OCI-LY7 (cell line): Measurements from ENCODE around the gene RPS6KA2. TPM values are rescaled to one million over a fixed set of nuclear protein-coding genes. Genes with fewer than 3 reads are reported as not detected.
"Not testable (repeated sequence)": the region's sequence is repeated elsewhere in the genome, so short reads cannot be mapped to it uniquely, and the experiment has no call there.

Experiments used
- BruUV-seq: library from RNA; stranded (reverse); fragments of 400-500 nt; replicated peaks from 2 replicates; lab custom pipeline; 2021; lab: Mats Ljungman, UMichigan
- CTCF ChIA-PET: fragments of 300-600 bp; sonication (Branson Sonifier 250); formaldehyde crosslinking; loops from one replicate; lab custom pipeline; 2022; ENCODE audit warnings: antibody characterized with exemption; ENCODE audit not compliant: unreplicated experiment; lab: Charles Lee
- POLR2A ChIA-PET: fragments of 300-600 bp; sonication (Branson Sonifier 250); formaldehyde crosslinking; loops from one replicate; lab custom pipeline; 2022; ENCODE audit warnings: antibody characterized with exemption; lab: Charles Lee
- DNase-seq: peaks from one replicate; pipeline ENCODE4 v3.0.0-alpha.2; 2015; ENCODE audit warnings: low spot score
- H2AFZ ChIP-seq: fragments of 200-600 bp; sonication (generic), shearing (Covaris generic); 2 replicates; pipeline ENCODE4 v1.6.1; 2014; ENCODE audit warnings: mild to moderate bottlenecking, antibody characterized with exemption, low read length, moderate library complexity
- H3K27ac ChIP-seq: fragments of 200-600 bp; sonication (generic); 2 replicates; pipeline ENCODE4 v1.5.1; 2014; ENCODE audit warnings: mixed run types, low read depth, mild to moderate bottlenecking, moderate library complexity, low read length, inconsistent platforms; ENCODE audit not compliant: poor library complexity, severe bottlenecking
- H3K36me3 ChIP-seq: fragments of 200-600 bp; sonication (generic); 2 replicates; pipeline ENCODE4 v1.6.1; 2014; ENCODE audit warnings: mild to moderate bottlenecking, antibody characterized with exemption, low read length, moderate library complexity, mixed read lengths; ENCODE audit not compliant: insufficient read depth
- H3K4me1 ChIP-seq: fragments of 200-600 bp; sonication (generic); 2 replicates; pipeline ENCODE4 v1.5.1; 2014; ENCODE audit warnings: mild to moderate bottlenecking, low read length; ENCODE audit not compliant: insufficient read depth, poor library complexity, severe bottlenecking
- H3K4me2 ChIP-seq: fragments of 200-600 bp; sonication (generic); 2 replicates; pipeline ENCODE4 v1.6.1; 2014; ENCODE audit warnings: mild to moderate bottlenecking, low read length
- H3K4me3 ChIP-seq: fragments of 200-600 bp; sonication (generic); 2 replicates; pipeline ENCODE4 v1.5.1; 2014; ENCODE audit warnings: mild to moderate bottlenecking, low read depth, low read length; ENCODE audit not compliant: poor library complexity, severe bottlenecking
- H3K79me2 ChIP-seq: fragments of 200-600 bp; sonication (generic); 2 replicates; pipeline ENCODE4 v1.6.1; 2016; ENCODE audit warnings: low read depth, mild to moderate bottlenecking, low read length, moderate library complexity, mixed read lengths; ENCODE audit not compliant: insufficient read depth
- H3K9me2 ChIP-seq: fragments of 200-600 bp; sonication (generic); 2 replicates; pipeline ENCODE4 v1.6.1; 2016; ENCODE audit warnings: mild to moderate bottlenecking, low read length, mixed read lengths; ENCODE audit not compliant: insufficient read depth
- H3K9me3 ChIP-seq: fragments of 200-600 bp; sonication (generic); 2 replicates; pipeline ENCODE4 v1.6.1; 2014; ENCODE audit warnings: mild to moderate bottlenecking, mixed run types, low read length, mixed read lengths
- H4K20me1 ChIP-seq: fragments of 200-600 bp; sonication (generic); 2 replicates; pipeline ENCODE4 v1.6.1; 2014; ENCODE audit warnings: mild to moderate bottlenecking, antibody characterized with exemption, low read length, moderate library complexity, mixed read lengths; ENCODE audit not compliant: insufficient read depth
- EZH2phosphoT487 ChIP-seq: fragments of 200-600 bp; sonication (generic); IDR thresholded peaks from 2 replicates; pipeline ENCODE4 v1.6.1; 2018; ENCODE audit warnings: low read depth, borderline replicate concordance, mild to moderate bottlenecking, mixed run types, antibody characterized with exemption, low read length, moderate library complexity, mixed read lengths
- intact Hi-C: fragments of 100-400 bp; cut with micrococcal nuclease; formaldehyde crosslinking; loops from one replicate; pipeline ENCODE4 v1.10.0; 2022; ENCODE audit not compliant: unreplicated experiment
- total RNA-seq, 2 experiments: library from RNA; depleted of rRNA in 1 of 2; stranded (reverse); fragments of >200 nt in 1 of 2; shearing (Covaris generic) in 1 of 2; gene quantifications; 2 replicates each; pipeline ENCODE4 v1.2.3, GENCODE V29; 2014 to 2022
- TF ChIP-seq, protein P1 (sequence below): fragments of 200-600 bp; sonication (generic); conservative IDR thresholded peaks from 2 replicates; pipeline ENCODE4 v1.5.1; 2014; ENCODE audit warnings: mild to moderate bottlenecking, antibody characterized with exemption, low read length, moderate library complexity, mixed read lengths

RPS6KA2 gene
- total RNA-seq, 2 experiments from 2014 or later: 0.69 to 1.9 TPM

DNA sequence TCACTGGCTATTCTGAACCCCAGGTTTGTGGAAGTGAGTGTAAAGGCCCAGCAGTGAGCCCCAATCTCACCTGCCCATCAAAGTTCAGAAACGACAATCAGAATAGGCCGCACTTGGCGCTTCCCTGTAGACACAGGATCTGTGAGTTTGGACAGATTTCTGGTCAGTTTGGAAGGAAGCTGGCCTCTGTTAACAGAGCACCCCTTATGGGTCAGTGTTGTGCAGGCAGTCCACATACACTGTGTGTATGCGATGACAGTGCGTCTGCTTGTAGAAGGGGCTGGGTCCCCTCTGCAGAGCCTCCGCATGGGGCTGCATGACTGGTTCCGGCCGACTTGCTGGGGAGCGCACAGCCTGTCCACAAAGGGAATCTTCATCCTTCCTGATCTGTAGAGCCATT is 240.9 kb downstream of the RPS6KA2 start:
- Histone ChIP-seq H2AFZ (no peak overlapping the region), H3K36me3 (no peaks in the 10 kb centered on the region), H4K20me1 (0 out of 2 replicates have a peak, but pooled peaks cover 4% of the 10 kb centered on the region), H3K4me2 (no peak overlapping the region), H3K9me3 (no peaks in the 10 kb centered on the region), H3K9me2 (no peaks in the 10 kb centered on the region), H3K79me2 (peaks cover 12% of the 10 kb centered on the region; the same call in 1 of the 2 replicates), H3K4me1 (peaks cover 9% of the 10 kb centered on the region), H3K27ac (no peak overlapping the region), H3K4me3 (no peak overlapping the region)
- TF ChIP-seq, protein P1, sequence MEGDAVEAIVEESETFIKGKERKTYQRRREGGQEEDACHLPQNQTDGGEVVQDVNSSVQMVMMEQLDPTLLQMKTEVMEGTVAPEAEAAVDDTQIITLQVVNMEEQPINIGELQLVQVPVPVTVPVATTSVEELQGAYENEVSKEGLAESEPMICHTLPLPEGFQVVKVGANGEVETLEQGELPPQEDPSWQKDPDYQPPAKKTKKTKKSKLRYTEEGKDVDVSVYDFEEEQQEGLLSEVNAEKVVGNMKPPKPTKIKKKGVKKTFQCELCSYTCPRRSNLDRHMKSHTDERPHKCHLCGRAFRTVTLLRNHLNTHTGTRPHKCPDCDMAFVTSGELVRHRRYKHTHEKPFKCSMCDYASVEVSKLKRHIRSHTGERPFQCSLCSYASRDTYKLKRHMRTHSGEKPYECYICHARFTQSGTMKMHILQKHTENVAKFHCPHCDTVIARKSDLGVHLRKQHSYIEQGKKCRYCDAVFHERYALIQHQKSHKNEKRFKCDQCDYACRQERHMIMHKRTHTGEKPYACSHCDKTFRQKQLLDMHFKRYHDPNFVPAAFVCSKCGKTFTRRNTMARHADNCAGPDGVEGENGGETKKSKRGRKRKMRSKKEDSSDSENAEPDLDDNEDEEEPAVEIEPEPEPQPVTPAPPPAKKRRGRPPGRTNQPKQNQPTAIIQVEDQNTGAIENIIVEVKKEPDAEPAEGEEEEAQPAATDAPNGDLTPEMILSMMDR: no peak
- TF ChIP-seq EZH2phosphoT487: no peak
- intact Hi-C loops: no loop called here
- no TSS peak for BruUV-seq
- POLR2A ChIA-PET: no interaction called here
- CTCF ChIA-PET: no interaction called here
- DNase-seq: no peak

DNA sequence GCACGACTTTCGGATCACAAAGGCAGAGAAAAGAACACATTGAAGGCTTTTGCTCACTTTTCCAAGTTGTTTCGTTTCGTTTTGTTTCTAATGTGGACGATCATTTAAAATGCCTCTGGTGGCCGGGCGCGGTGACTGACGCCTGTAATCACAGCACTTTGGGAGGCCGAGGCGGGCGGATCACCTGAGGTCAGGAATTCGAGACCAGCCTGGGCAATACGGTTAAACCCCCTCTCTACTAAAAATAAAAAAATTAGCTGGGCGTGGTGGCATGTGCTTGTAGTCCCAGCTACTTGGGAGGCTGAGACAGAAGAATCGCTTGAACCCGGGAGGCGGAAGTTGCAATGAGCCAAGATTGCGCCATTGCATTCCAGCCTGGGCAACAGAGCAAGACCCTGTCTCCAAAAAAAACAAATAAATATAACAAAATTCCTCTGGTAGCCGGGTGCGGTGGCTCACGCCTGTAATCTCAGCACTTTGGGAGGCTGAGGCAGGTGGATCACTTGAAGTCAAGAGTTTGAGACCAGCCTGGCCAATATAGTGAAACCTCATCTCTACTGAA is 243.2 kb downstream of the RPS6KA2 start:
- Histone ChIP-seq H2AFZ (peak overlapping the region; percentile 48), H3K27ac (peak overlapping the region; percentile 62), H3K4me2 (peak overlapping the region; percentile 72), H3K4me1 (peaks cover 12% of the 10 kb centered on the region), H3K79me2 (peaks cover 16% of the 10 kb centered on the region; the same call in 1 of the 2 replicates), H3K4me3 (peak overlapping the region; percentile 85)
- DNase-seq: peak; percentile 59
- intact Hi-C loops: loop anchor here (1.0 to 5.0 kb wide), 4 partner anchors 41 to 227 kb away; no protein-coding TSS in a partner anchor
- POLR2A ChIA-PET, H4K20me1 ChIP-seq, H3K9me2 ChIP-seq, H3K36me3 ChIP-seq, BruUV-seq, H3K9me3 ChIP-seq: not testable (repeated sequence)
- CTCF ChIA-PET: interaction anchor here (1.0 kb wide), 1 partner anchor 98 kb away, joined by 3 read pairs; no protein-coding TSS in a partner anchor

DNA sequence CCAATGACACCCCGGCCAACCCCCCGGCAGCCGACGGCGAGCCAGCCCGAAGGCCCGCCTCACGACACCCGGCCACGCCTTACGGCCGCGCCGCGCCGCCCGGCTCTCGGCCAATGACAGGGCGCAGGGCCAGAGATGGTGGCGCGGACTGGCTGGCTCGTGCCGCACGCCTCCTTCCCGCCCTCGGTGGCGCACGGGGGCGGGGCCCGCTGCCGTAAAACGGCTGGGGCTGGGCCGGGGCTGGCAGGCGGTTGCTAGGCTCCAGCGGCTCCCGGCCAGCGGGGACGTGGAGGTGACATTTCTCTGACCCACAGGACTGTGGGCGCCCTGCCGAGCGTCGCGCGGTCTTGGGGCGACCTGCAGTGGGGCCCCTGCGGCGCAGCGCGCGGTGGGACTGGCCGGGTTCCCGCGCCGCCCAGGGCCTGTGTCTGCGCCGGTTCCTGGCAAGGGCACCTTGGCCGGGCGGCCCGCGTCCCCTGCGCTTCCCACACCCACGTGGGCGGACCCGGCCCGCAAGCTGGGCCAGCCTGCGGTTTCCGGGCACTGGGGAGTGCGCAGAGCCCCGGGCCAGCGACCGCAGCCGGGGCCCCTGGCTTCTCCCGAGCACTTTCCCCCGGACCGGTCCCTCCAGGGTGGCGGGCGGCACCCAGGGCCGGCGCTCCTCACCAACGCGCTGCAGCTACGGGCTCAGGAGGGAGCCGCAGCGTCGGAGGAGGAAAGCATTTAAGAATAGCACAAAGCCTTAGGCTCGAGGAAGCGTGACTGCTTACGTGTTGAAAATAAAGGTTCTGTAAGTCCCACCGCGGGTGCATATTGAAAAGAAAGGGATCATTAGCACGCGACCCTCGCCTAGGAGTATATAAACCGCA is 243.9 kb downstream of the RPS6KA2 start, which contains the start of gene MPC1:
MPC1 (minus strand) TSS at position 8 of the 869 bp plus-strand sequence. CDS start 64 bp downstream, outside the sequence.
- H3K9me2 ChIP-seq: no peaks in the 10 kb centered on the region
- TF ChIP-seq EZH2phosphoT487: no peak
- TF ChIP-seq, protein P1: no peak
- H3K27ac ChIP-seq: peak within 1 kb of the TSS; percentile 62
- H4K20me1 ChIP-seq: 0 out of 2 replicates have a peak, but pooled peaks cover 4% of the 10 kb centered on the region
- no peaks in the 10 kb centered on the region for H3K36me3 ChIP-seq
- ChIA-PET POLR2A (no interaction called here), CTCF (interaction anchor here (1.0 kb wide), 1 partner anchor 97 kb away, joined by 3 read pairs; no protein-coding TSS in a partner anchor)
- peak within 1 kb of the TSS; percentile 100 for H3K4me2 ChIP-seq
- peak within 1 kb of the TSS; percentile 83 for H2AFZ ChIP-seq
- DNase-seq: peak; percentile 96
- peaks cover 16% of the 10 kb centered on the region; the same call in 1 of the 2 replicates for H3K79me2 ChIP-seq
- BruUV-seq: no TSS peak
- peak within 1 kb of the TSS; percentile 85 for H3K4me3 ChIP-seq
- intact Hi-C loops: loop anchor here (1.0 to 5.0 kb wide), 4 partner anchors 40 to 226 kb away; no protein-coding TSS in a partner anchor
- H3K4me1 ChIP-seq: peaks cover 12% of the 10 kb centered on the region
- H3K9me3 ChIP-seq: no peaks in the 10 kb centered on the region
